ENCODE measurements around the gene VIP. TPM values are rescaled to one million over a fixed set of nuclear protein-coding genes. Genes with fewer than 3 reads are reported as not detected.

The VIP gene
- total RNA-seq, 2 experiments from 2014 or later, result not detected

- H3K27ac Mint-ChIP-seq, result no peak overlapping the region
- ATAC-seq (ENCODE audit: poor library complexity) (no peak), DNase-seq (no peak)
- Histone ChIP-seq H3K9me3 (ENCODE audit: control insufficient read depth in 1 of 2, insufficient read depth in 1 of 2, low read length in 2 of 2) (no peaks in the 10 kb centered on the region), H3K4me1 (ENCODE audit: insufficient read depth, low read length) (no peaks in the 10 kb centered on the region), H3K27ac (ENCODE audit: low read depth in 1 of 2, low read length in 2 of 2) (no peak overlapping the region), H3K4me3 (ENCODE audit: low read length) (no peak overlapping the region), H3K27me3 (ENCODE audit: control insufficient read depth in 1 of 2, insufficient read depth in 2 of 2, low read length in 2 of 2) (peaks cover 0 to 2% of the 10 kb centered on the region in 2 experiments), H3K36me3 (ENCODE audit: insufficient read depth, low read length) (no peaks in the 10 kb centered on the region)
- intact Hi-C loops (cut with DNase I, micrococcal nuclease), result no loop called here
- H3K4me1 Mint-ChIP-seq (ENCODE audit: low read depth), result no peaks in the 10 kb centered on the region
- peaks cover 7% of the 10 kb centered on the region for H3K9me3 Mint-ChIP-seq
- ChIA-PET CTCF (no interaction called here), POLR2A (no interaction called here)
- peaks cover 5% of the 10 kb centered on the region for H3K27me3 Mint-ChIP-seq
- no peak for TF ChIP-seq CTCF (IDR thresholded peaks at IDR 0.05)
- H3K36me3 Mint-ChIP-seq (ENCODE audit: low read depth), result no peaks in the 10 kb centered on the region
- H3K4me3 Mint-ChIP-seq, result no peak overlapping the region
Observed at GRCh38 chr6:152727507-152727906, 23.1 kb upstream of the VIP start.

- POLR2A ChIA-PET, result no interaction called here
- no peak overlapping the region for H3K27ac Mint-ChIP-seq
Observed at GRCh38 chr6:152734630-152735029, 16.0 kb upstream of the VIP start.

GRCh38 chr6:152736687-152737273 is 13.8 kb upstream of the VIP start:
- TF ChIP-seq CTCF (IDR thresholded peaks at IDR 0.05), result no peak
- H3K27me3 ChIP-seq (ENCODE audit: control insufficient read depth in 1 of 2, insufficient read depth in 2 of 2, low read length in 2 of 2), result no peaks in the 10 kb centered on the region
- intact Hi-C loops (cut with DNase I, micrococcal nuclease), result no loop called here
- Mint-ChIP-seq H3K4me1 (ENCODE audit: low read depth) (no peaks in the 10 kb centered on the region), H3K27ac (no peak overlapping the region), H3K36me3 (ENCODE audit: low read depth) (no peaks in the 10 kb centered on the region), H3K9me3 (no peaks in the 10 kb centered on the region), H3K27me3 (no peaks in the 10 kb centered on the region), H3K4me3 (no peak overlapping the region)
- H3K4me3 ChIP-seq (ENCODE audit: low read length), result no peak overlapping the region
- no peaks in the 10 kb centered on the region for H3K4me1 ChIP-seq (ENCODE audit: insufficient read depth, low read length)
- ATAC-seq (ENCODE audit: poor library complexity), result no peak
- no peaks in the 10 kb centered on the region for H3K9me3 ChIP-seq (ENCODE audit: control insufficient read depth in 1 of 2, insufficient read depth in 1 of 2, low read length in 2 of 2)
- no peak overlapping the region for H3K27ac ChIP-seq (ENCODE audit: low read depth in 1 of 2, low read length in 2 of 2)
- CTCF ChIA-PET, result no interaction called here
- POLR2A ChIA-PET, result no interaction called here
- H3K36me3 ChIP-seq (ENCODE audit: insufficient read depth, low read length), result no peaks in the 10 kb centered on the region
- no peak for DNase-seq

More at GRCh38 chr6:152734630-152735029, 16.0 kb upstream of the VIP start:
- H3K27me3 Mint-ChIP-seq, result no peaks in the 10 kb centered on the region
- no peak overlapping the region for H3K27ac ChIP-seq (ENCODE audit: low read depth in 1 of 2, low read length in 2 of 2)
- no peaks in the 10 kb centered on the region for H3K27me3 ChIP-seq (ENCODE audit: control insufficient read depth in 1 of 2, insufficient read depth in 2 of 2, low read length in 2 of 2)
- H3K9me3 Mint-ChIP-seq, result no peaks in the 10 kb centered on the region
- DNase-seq (no peak), ATAC-seq (ENCODE audit: poor library complexity) (no peak)
- H3K9me3 ChIP-seq (ENCODE audit: control insufficient read depth in 1 of 2, insufficient read depth in 1 of 2, low read length in 2 of 2), result no peaks in the 10 kb centered on the region
- H3K36me3 Mint-ChIP-seq (ENCODE audit: low read depth), result no peaks in the 10 kb centered on the region
- TF ChIP-seq CTCF (IDR thresholded peaks at IDR 0.05), result no peak
- no peak overlapping the region for H3K4me3 ChIP-seq (ENCODE audit: low read length)
- H3K36me3 ChIP-seq (ENCODE audit: insufficient read depth, low read length), result no peaks in the 10 kb centered on the region
- H3K4me1 Mint-ChIP-seq (ENCODE audit: low read depth), result no peaks in the 10 kb centered on the region
- CTCF ChIA-PET, result no interaction called here
- H3K4me3 Mint-ChIP-seq, result no peak overlapping the region
- intact Hi-C loops (cut with DNase I, micrococcal nuclease), result no loop called here
- no peaks in the 10 kb centered on the region for H3K4me1 ChIP-seq (ENCODE audit: insufficient read depth, low read length)

Measured in CD4-positive, alpha-beta T cell (primary cell).